B cell (primary cell): Measurements from ENCODE around the gene BTN3A1.

Experiments used
- EZH2 ChIP-seq: IDR thresholded peaks from 2 replicates; pipeline ENCODE4 v1.6.1; 2012; ENCODE audit warnings: borderline replicate concordance, low read depth, mild to moderate bottlenecking, moderate library complexity, low read length; ENCODE audit not compliant: insufficient read depth, poor library complexity, severe bottlenecking
- TF ChIP-seq, protein P1 (sequence below): fragments of 200-600 bp; IDR thresholded peaks from one replicate; pipeline ENCODE4 v1.8.0; 2022; ENCODE audit warnings: antibody characterized with exemption, mild to moderate bottlenecking

- TF ChIP-seq, protein P1, sequence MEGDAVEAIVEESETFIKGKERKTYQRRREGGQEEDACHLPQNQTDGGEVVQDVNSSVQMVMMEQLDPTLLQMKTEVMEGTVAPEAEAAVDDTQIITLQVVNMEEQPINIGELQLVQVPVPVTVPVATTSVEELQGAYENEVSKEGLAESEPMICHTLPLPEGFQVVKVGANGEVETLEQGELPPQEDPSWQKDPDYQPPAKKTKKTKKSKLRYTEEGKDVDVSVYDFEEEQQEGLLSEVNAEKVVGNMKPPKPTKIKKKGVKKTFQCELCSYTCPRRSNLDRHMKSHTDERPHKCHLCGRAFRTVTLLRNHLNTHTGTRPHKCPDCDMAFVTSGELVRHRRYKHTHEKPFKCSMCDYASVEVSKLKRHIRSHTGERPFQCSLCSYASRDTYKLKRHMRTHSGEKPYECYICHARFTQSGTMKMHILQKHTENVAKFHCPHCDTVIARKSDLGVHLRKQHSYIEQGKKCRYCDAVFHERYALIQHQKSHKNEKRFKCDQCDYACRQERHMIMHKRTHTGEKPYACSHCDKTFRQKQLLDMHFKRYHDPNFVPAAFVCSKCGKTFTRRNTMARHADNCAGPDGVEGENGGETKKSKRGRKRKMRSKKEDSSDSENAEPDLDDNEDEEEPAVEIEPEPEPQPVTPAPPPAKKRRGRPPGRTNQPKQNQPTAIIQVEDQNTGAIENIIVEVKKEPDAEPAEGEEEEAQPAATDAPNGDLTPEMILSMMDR, result no peak
- no peak for TF ChIP-seq EZH2
Observed at GRCh38 chr6:26367114-26367513, 35.0 kb upstream of the BTN3A1 start.
